ENCODE data around the gene DGKH.

DGKH gene

DNA sequence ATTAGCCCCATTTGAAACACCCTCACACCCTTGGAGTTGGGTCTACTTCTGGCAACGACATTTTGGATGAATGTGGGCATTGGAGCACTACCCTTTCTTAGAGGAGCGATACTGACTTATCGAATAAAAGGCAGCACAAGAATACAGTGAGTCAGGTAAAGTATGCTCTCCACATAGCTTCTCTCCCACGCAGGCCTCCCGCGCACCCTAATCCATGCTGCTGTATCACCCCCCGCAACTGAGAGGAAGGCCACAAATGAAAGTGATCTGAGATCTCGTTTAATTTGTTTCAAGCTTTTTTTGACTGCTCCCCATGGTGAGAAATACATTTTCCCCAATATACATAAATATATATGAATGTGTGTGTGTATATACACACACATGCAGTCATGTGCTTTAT, 198.1 kb downstream of the DGKH start:
- no peak for DNase-seq (ENCODE audit: low read depth)
- H3K4me3 ChIP-seq (ENCODE audit: low read depth, low read length), result no peak overlapping the region
- TF ChIP-seq, protein P1, sequence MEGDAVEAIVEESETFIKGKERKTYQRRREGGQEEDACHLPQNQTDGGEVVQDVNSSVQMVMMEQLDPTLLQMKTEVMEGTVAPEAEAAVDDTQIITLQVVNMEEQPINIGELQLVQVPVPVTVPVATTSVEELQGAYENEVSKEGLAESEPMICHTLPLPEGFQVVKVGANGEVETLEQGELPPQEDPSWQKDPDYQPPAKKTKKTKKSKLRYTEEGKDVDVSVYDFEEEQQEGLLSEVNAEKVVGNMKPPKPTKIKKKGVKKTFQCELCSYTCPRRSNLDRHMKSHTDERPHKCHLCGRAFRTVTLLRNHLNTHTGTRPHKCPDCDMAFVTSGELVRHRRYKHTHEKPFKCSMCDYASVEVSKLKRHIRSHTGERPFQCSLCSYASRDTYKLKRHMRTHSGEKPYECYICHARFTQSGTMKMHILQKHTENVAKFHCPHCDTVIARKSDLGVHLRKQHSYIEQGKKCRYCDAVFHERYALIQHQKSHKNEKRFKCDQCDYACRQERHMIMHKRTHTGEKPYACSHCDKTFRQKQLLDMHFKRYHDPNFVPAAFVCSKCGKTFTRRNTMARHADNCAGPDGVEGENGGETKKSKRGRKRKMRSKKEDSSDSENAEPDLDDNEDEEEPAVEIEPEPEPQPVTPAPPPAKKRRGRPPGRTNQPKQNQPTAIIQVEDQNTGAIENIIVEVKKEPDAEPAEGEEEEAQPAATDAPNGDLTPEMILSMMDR (conservative IDR thresholded peaks at IDR 0.05; ENCODE audit: low read depth, low read length), result no peak

GRCh38 chr13:42247883-42248282, 199.4 kb downstream of the DGKH start:
- TF ChIP-seq, protein P1 (conservative IDR thresholded peaks at IDR 0.05; ENCODE audit: low read depth, low read length), result no peak
- no peak overlapping the region for H3K4me3 ChIP-seq (ENCODE audit: low read depth, low read length)
- peak; percentile 21 for DNase-seq (ENCODE audit: low read depth)

GRCh38 chr13:42255886-42256285, 207.4 kb downstream of the DGKH start:
- TF ChIP-seq, protein P1 (conservative IDR thresholded peaks at IDR 0.05; ENCODE audit: low read depth, low read length), result no peak
- no peak for DNase-seq (ENCODE audit: low read depth)
- H3K4me3 ChIP-seq (ENCODE audit: low read depth, low read length), result no peak overlapping the region

- TF ChIP-seq, protein P1 (conservative IDR thresholded peaks at IDR 0.05; ENCODE audit: low read depth, low read length), result no peak
- no peak for DNase-seq (ENCODE audit: low read depth)
- no peak overlapping the region for H3K4me3 ChIP-seq (ENCODE audit: low read depth, low read length)
These were observed 210.3 kb downstream of the DGKH start for GRCh38 chr13:42258747-42259146.

DNA sequence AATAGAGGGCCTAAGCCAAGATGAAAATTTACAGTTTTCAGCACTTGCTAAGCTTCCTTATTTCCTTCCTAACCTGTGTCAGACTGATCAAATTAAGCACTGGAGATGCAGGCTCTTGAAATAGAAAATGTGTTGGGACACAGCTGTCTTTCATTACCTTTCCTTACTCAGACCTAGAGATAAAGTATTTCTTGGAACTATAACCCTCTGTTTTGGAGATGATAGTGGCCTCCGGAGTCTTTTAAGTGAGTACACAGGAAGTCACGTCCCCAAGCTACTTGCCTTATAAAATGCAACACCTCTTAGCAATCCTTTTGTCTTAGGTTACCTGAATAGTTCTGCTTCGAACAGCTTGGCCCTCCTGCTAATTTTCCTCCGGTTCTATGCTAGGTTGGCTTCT, 211.1 kb downstream of the DGKH start:
- TF ChIP-seq, protein P1 (conservative IDR thresholded peaks at IDR 0.05; ENCODE audit: low read depth, low read length), result no peak
- DNase-seq (ENCODE audit: low read depth), result no peak
- H3K4me3 ChIP-seq (ENCODE audit: low read depth, low read length), result no peak overlapping the region

GRCh38 chr13:42260903-42261654, 212.6 kb downstream of the DGKH start:
- TF ChIP-seq, protein P1 (conservative IDR thresholded peaks at IDR 0.05; ENCODE audit: low read depth, low read length), result no peak
- DNase-seq (ENCODE audit: low read depth), result no peak
- no peak overlapping the region for H3K4me3 ChIP-seq (ENCODE audit: low read depth, low read length)

DNA sequence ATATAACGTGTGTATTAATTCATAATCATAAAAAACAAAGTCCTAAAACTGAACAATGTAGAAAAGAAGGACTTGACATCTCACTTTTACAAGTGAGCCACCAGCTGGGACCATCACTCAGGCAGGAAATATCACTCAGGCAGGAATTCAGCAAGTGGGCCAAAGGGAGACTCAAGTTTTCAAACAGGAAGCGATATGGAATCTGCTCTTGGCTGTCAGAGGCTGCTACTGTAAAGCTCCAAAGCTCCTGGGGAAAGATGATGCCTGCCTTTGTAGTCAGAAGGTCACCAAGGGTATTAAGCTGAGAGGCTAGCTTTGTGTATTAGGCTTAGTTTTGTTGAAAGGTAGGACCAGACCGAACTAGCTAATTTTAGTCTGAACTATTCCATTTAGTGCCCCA, 218.0 kb downstream of the DGKH start:
- DNase-seq (ENCODE audit: low read depth), result peak; percentile 84
- H3K4me3 ChIP-seq (ENCODE audit: low read depth, low read length), result no peak overlapping the region
- TF ChIP-seq, protein P1 (conservative IDR thresholded peaks at IDR 0.05; ENCODE audit: low read depth, low read length), result no peak

All from choroid plexus epithelial cell (primary cell).